ENCODE results near the gene WDFY4. TPM values are rescaled to one million over a fixed set of nuclear protein-coding genes. Genes with fewer than 3 reads are reported as not detected.

Gene WDFY4
- total and polyA plus RNA-seq, 4 donors = 0.57 to 7.1 (median 2.0) TPM

- DNase-seq (ENCODE audit: low spot score) = no peak
- Histone ChIP-seq H3K4me1 (ENCODE audit: control insufficient read depth in 4 of 4, insufficient read depth in 4 of 4, low read length in 3 of 4) (no peaks in the 10 kb centered on the region), H3K36me3 (ENCODE audit: control insufficient read depth in 4 of 4, insufficient read depth in 3 of 4, low read depth in 1 of 4, low read length in 3 of 4) (no peaks in the 10 kb centered on the region), H3K27ac (ENCODE audit: low read depth in 1 of 2, low read length in 2 of 2) (no peak overlapping the region), H3K4me3 (ENCODE audit: low read depth in 1 of 3, low read length in 3 of 3) (no peak overlapping the region), H3K9ac (ENCODE audit: low read depth in 1 of 2, low read length in 2 of 2) (no peak overlapping the region), H3K27me3 (ENCODE audit: control insufficient read depth in 4 of 4, insufficient read depth in 4 of 4, low read length in 3 of 4) (no peaks in the 10 kb centered on the region), H3K9me3 (ENCODE audit: control insufficient read depth in 4 of 4, low read length in 3 of 4) (no peaks in the 10 kb centered on the region)
- no peak for TF ChIP-seq JUND (IDR thresholded peaks at IDR 0.05)
- no peak for TF ChIP-seq RXRA (IDR thresholded peaks at IDR 0.05)
- no peak for TF ChIP-seq CTCF (IDR thresholded peaks at IDR 0.05; ENCODE audit: low read depth, low read length, missing input control)
- no peak for TF ChIP-seq RAD21 (IDR thresholded peaks at IDR 0.05)
- TF ChIP-seq FOXA1 (IDR thresholded peaks at IDR 0.05) = no peak
- no peak for TF ChIP-seq HNF4A (conservative IDR thresholded peaks at IDR 0.05)
- TF ChIP-seq MAX (IDR thresholded peaks at IDR 0.05) = no peak
- no peak for TF ChIP-seq ATF3 (IDR thresholded peaks at IDR 0.05)
- no peak for TF ChIP-seq REST (IDR thresholded peaks at IDR 0.05)
- TF ChIP-seq HNF4G (IDR thresholded peaks at IDR 0.05) = no peak
- no peak for TF ChIP-seq GABPA (IDR thresholded peaks at IDR 0.05 in 1 of 2, conservative IDR thresholded peaks at IDR 0.05 in 1 of 2)
- TF ChIP-seq SP1 (IDR thresholded peaks at IDR 0.05) = no peak
- no peak for TF ChIP-seq YY1 (IDR thresholded peaks at IDR 0.05)
- TF ChIP-seq TAF1 (conservative IDR thresholded peaks at IDR 0.05) = no peak
- 87% methylated on average over 3 of the region's 3 CpGs for WGBS
Observed at GRCh38 chr10:48844616-48845015, 159.9 kb downstream of the WDFY4 start.

GRCh38 chr10:48845512-48845911 is 160.8 kb downstream of the WDFY4 start:
- 75% methylated on average over 2 of the region's 2 CpGs for WGBS
- no peak overlapping the region for H3K9ac ChIP-seq (ENCODE audit: low read depth in 1 of 2, low read length in 2 of 2)
- no peak for TF ChIP-seq RXRA (IDR thresholded peaks at IDR 0.05)
- TF ChIP-seq MAX (IDR thresholded peaks at IDR 0.05) = no peak
- TF ChIP-seq EGR1 (IDR thresholded peaks at IDR 0.05; ENCODE audit: low read depth in 2 of 2) = no peak
- TF ChIP-seq JUND (IDR thresholded peaks at IDR 0.05) = no peak
- TF ChIP-seq NR2F2 (IDR thresholded peaks at IDR 0.05) = no peak
- TF ChIP-seq RAD21 (IDR thresholded peaks at IDR 0.05) = no peak
- no peak for TF ChIP-seq FOXA1 (IDR thresholded peaks at IDR 0.05)
- no peak for TF ChIP-seq FOXA2 (IDR thresholded peaks at IDR 0.05)
- no peak for TF ChIP-seq HNF4G (IDR thresholded peaks at IDR 0.05)
- no peak for TF ChIP-seq HNF4A (conservative IDR thresholded peaks at IDR 0.05)
- TF ChIP-seq YY1 (IDR thresholded peaks at IDR 0.05) = no peak
- TF ChIP-seq CTCF (IDR thresholded peaks at IDR 0.05; ENCODE audit: low read depth, low read length, missing input control) = no peak
- TF ChIP-seq REST (IDR thresholded peaks at IDR 0.05) = no peak
- TF ChIP-seq TAF1 (conservative IDR thresholded peaks at IDR 0.05) = no peak
- TF ChIP-seq SP1 (IDR thresholded peaks at IDR 0.05) = no peak
- TF ChIP-seq GABPA (IDR thresholded peaks at IDR 0.05 in 1 of 2, conservative IDR thresholded peaks at IDR 0.05 in 1 of 2) = no peak
- no peak for TF ChIP-seq ATF3 (IDR thresholded peaks at IDR 0.05)

More at GRCh38 chr10:48845512-48845911, 160.8 kb downstream of the WDFY4 start:
- no peaks in the 10 kb centered on the region for H3K4me1 ChIP-seq (ENCODE audit: control insufficient read depth in 4 of 4, insufficient read depth in 4 of 4, low read length in 3 of 4)
- H3K27me3 ChIP-seq (ENCODE audit: control insufficient read depth in 4 of 4, insufficient read depth in 4 of 4, low read length in 3 of 4) = no peaks in the 10 kb centered on the region
- H3K27ac ChIP-seq (ENCODE audit: low read depth in 1 of 2, low read length in 2 of 2) = no peak overlapping the region
- H3K36me3 ChIP-seq (ENCODE audit: control insufficient read depth in 4 of 4, insufficient read depth in 3 of 4, low read depth in 1 of 4, low read length in 3 of 4) = no peaks in the 10 kb centered on the region
- no peaks in the 10 kb centered on the region for H3K9me3 ChIP-seq (ENCODE audit: control insufficient read depth in 4 of 4, low read length in 3 of 4)
- no peak for DNase-seq (ENCODE audit: low spot score)
- no peak overlapping the region for H3K4me3 ChIP-seq (ENCODE audit: low read depth in 1 of 3, low read length in 3 of 3)

Measured in liver (tissue), 9 donors.